Heart left ventricle (tissue), 13 donors: ENCODE data around the gene TNRC18.

ENCODE experiments used
- POLR2A ChIP-seq, 2 donors: fragments of 450-650 bp; IDR thresholded peaks; one replicate each; pipeline ENCODE4 v1.6.1; 2017; ENCODE audit warnings: antibody characterized with exemption in 2 of 2, mild to moderate bottlenecking in 2 of 2, moderate library complexity in 2 of 2
- TF ChIP-seq, protein P1 (sequence below), 12 donors: fragments of 200-600 bp; sonication (generic) in 4 of 12; IDR thresholded peaks; one replicate each; pipeline versions ENCODE4 v1.5.0 to v1.8.0; 2018 to 2022; ENCODE audit warnings: antibody characterized with exemption in 12 of 12, mild to moderate bottlenecking in 5 of 12
- donor health status: ischemic (EF 13 %, LVEDD 7.1; RV severe dilation, severe dysfunction).
- donor health status: DM: no; HTN: yes; CAD: no.
- donor health status: DM: no; HTN: no; CAD: no.
- donor health status: ischemic (EF 25% LVEDD 6.9; RV normal size, moderate dysfunction).
- donor health status: ischemic (EF 25% LVEDD 5.7; RV mildly dilated, moderate dysfunction).
- donor health status: ischemic (EF 35%, LVEDD 5.7; RV mildly dilated, moderate dysfunction).
- donor health status: nonischemic (EF 11% LVEDD 7.7; RV severe dilation, severe dysfunction).
- donor health status: DM: yes; HTN: yes; CAD: no.
- donor health status: PGD.
- donor health status: ischemic (EF 29% LVEDD 5.4; RV normal size, mild dysfunction).
- donor health status: nonischemic (EF 23%, LVEDD 6.1; RV moderate dilation, normal function).

- TF ChIP-seq POLR2A (IDR thresholded peaks at IDR 0.05) = no peak
- TF ChIP-seq, protein P1, sequence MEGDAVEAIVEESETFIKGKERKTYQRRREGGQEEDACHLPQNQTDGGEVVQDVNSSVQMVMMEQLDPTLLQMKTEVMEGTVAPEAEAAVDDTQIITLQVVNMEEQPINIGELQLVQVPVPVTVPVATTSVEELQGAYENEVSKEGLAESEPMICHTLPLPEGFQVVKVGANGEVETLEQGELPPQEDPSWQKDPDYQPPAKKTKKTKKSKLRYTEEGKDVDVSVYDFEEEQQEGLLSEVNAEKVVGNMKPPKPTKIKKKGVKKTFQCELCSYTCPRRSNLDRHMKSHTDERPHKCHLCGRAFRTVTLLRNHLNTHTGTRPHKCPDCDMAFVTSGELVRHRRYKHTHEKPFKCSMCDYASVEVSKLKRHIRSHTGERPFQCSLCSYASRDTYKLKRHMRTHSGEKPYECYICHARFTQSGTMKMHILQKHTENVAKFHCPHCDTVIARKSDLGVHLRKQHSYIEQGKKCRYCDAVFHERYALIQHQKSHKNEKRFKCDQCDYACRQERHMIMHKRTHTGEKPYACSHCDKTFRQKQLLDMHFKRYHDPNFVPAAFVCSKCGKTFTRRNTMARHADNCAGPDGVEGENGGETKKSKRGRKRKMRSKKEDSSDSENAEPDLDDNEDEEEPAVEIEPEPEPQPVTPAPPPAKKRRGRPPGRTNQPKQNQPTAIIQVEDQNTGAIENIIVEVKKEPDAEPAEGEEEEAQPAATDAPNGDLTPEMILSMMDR (IDR thresholded peaks at IDR 0.05) = no peak
Observed at GRCh38 chr7:5429857-5430611, 6.4 kb upstream of the TNRC18 start.
